Neural progenitor cell (in vitro differentiated cells): ENCODE data around the gene RNLS. TPM values are rescaled to one million over a fixed set of nuclear protein-coding genes. Genes with fewer than 3 reads are reported as not detected.

ENCODE experiments used
- DNase-seq: peaks from one replicate; pipeline ENCODE4 v3.0.0-alpha.2; 2016; ENCODE audit warnings: low spot score
- H2AFZ ChIP-seq: fragments of 200-600 bp; sonication (generic); replicated peaks from 2 replicates; pipeline ENCODE4 v1.6.1; 2016; ENCODE audit warnings: antibody characterized with exemption
- H3F3A ChIP-seq: fragments of 200-600 bp; sonication (generic); 2 replicates; pipeline ENCODE4 v1.6.1; 2016; ENCODE audit warnings: antibody characterized with exemption, low read depth
- H3K27ac ChIP-seq: fragments of 200-600 bp; sonication (generic); 2 replicates; pipeline ENCODE4 v1.5.1; 2016; ENCODE audit warnings: mild to moderate bottlenecking
- H3K27me3 ChIP-seq: fragments of 200-600 bp; sonication (generic); 2 replicates; pipeline ENCODE4 v1.6.1; 2016; ENCODE audit warnings: mild to moderate bottlenecking, moderate library complexity
- H3K36me3 ChIP-seq: fragments of 200-600 bp; sonication (generic); 2 replicates; pipeline ENCODE4 v1.5.1; 2016
- H3K4me1 ChIP-seq: fragments of 200-600 bp; sonication (generic); 2 replicates; pipeline ENCODE4 v1.6.1; 2016; ENCODE audit warnings: mixed run types
- H3K4me2 ChIP-seq: fragments of 200-600 bp; sonication (generic); 2 replicates; pipeline ENCODE4 v1.6.1; 2016
- H3K4me3 ChIP-seq: fragments of 200-600 bp; sonication (generic); 2 replicates; pipeline ENCODE4 v1.5.1; 2016
- H3K79me2 ChIP-seq: fragments of 200-600 bp; sonication (generic); 2 replicates; pipeline ENCODE4 v1.6.1; 2016; ENCODE audit warnings: low read depth
- H3K9ac ChIP-seq: fragments of 200-600 bp; sonication (generic); 2 replicates; pipeline ENCODE4 v1.6.1; 2016
- H3K9me3 ChIP-seq: fragments of 200-600 bp; sonication (generic); 2 replicates; pipeline ENCODE4 v1.5.1; 2016; ENCODE audit warnings: low read depth
- H4K20me1 ChIP-seq: fragments of 200-600 bp; sonication (generic); 2 replicates; pipeline ENCODE4 v1.6.1; 2016; ENCODE audit warnings: low read depth
- H3K27ac Mint-ChIP-seq: 3 replicates; pipeline ENCODE4 v1.8.0; 2021; ENCODE audit warnings: mixed read lengths
- H3K27me3 Mint-ChIP-seq: 2 replicates; pipeline ENCODE4 v1.8.0; 2022; ENCODE audit warnings: low read depth, mild to moderate bottlenecking, inconsistent platforms, moderate library complexity, mixed read lengths; ENCODE audit not compliant: insufficient read depth
- H3K36me3 Mint-ChIP-seq: 3 replicates; pipeline ENCODE4 v1.8.0; 2021; ENCODE audit warnings: mixed read lengths
- H3K4me1 Mint-ChIP-seq: 3 replicates; pipeline ENCODE4 v1.8.0; 2021; ENCODE audit warnings: mixed read lengths
- H3K4me3 Mint-ChIP-seq: 3 replicates; pipeline ENCODE4 v1.8.0; 2021; ENCODE audit warnings: mild to moderate bottlenecking, moderate library complexity, mixed read lengths
- H3K9me3 Mint-ChIP-seq: 3 replicates; pipeline ENCODE4 v1.8.0; 2020; ENCODE audit warnings: mixed read lengths
- EZH2 ChIP-seq: fragments of 200-600 bp; sonication (generic); IDR thresholded peaks from 2 replicates; pipeline ENCODE4 v1.6.1; 2017; ENCODE audit warnings: antibody characterized with exemption, mild to moderate bottlenecking, moderate library complexity
- EZH2phosphoT487 ChIP-seq: fragments of 200-600 bp; sonication (generic); IDR thresholded peaks from 2 replicates; pipeline ENCODE4 v1.6.1; 2017; ENCODE audit warnings: antibody characterized with exemption
- total RNA-seq: library from RNA; depleted of rRNA; stranded (reverse); fragments of >200 nt; gene quantifications from 2 replicates; pipeline ENCODE4 v1.2.3, GENCODE V29; 2015; ENCODE audit warnings: low replicate concordance
- TF ChIP-seq, protein P1 (sequence below): fragments of 200-600 bp; sonication (generic); IDR thresholded peaks from 2 replicates; pipeline ENCODE4 v1.5.1; 2017; ENCODE audit warnings: antibody characterized with exemption, mild to moderate bottlenecking

The RNLS gene
- total RNA-seq, 1 donor from 2014 or later = 9.1 TPM

DNA sequence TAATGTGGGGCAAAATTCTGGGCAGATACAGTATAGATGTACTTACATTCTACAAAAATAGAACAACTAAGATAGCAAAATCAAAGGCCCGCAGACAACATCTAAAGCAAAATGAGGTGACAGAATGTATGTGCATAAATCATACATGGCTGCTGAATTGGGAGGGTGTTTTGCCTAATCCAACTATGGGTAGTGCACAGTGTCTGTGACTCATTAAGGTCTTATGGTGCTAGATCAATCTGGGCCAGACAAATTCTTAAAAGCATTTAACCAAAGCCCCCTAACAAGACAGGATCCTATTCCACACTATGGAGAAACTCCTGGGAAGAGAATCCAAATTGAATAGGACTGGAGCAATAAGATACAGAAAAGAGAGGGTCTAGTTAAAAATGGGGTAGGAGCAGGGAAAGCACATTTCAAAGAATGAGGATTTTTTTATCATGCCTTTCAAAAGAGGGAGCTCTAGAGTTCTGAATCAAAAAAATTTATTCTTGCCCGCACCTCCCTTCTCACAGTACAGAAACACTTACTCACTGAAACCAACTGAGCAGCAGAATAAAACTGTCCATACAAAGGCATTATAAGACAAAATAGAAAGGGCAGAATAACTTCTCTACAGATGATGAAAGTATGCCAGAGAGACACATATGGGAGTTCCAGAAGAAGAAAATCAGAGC is 181.3 kb downstream of the RNLS start:
- Mint-ChIP-seq H3K36me3 (peaks cover 3% of the 10 kb centered on the region), H3K9me3 (peaks cover 16% of the 10 kb centered on the region), H3K27ac (no peak overlapping the region), H3K27me3 (no peaks in the 10 kb centered on the region), H3K4me3 (no peak overlapping the region), H3K4me1 (no peaks in the 10 kb centered on the region)
- Histone ChIP-seq H3F3A (no peaks in the 10 kb centered on the region), H2AFZ (no peak overlapping the region), H4K20me1 (no peaks in the 10 kb centered on the region), H3K27me3 (no peaks in the 10 kb centered on the region), H3K9me3 (peaks cover 11% of the 10 kb centered on the region), H3K4me3 (no peak overlapping the region), H3K4me2 (no peak overlapping the region), H3K9ac (no peak overlapping the region), H3K4me1 (no peaks in the 10 kb centered on the region), H3K79me2 (no peaks in the 10 kb centered on the region), H3K36me3 (no peaks in the 10 kb centered on the region), H3K27ac (no peak overlapping the region)
- TF ChIP-seq EZH2phosphoT487 = no peak
- TF ChIP-seq, protein P1, sequence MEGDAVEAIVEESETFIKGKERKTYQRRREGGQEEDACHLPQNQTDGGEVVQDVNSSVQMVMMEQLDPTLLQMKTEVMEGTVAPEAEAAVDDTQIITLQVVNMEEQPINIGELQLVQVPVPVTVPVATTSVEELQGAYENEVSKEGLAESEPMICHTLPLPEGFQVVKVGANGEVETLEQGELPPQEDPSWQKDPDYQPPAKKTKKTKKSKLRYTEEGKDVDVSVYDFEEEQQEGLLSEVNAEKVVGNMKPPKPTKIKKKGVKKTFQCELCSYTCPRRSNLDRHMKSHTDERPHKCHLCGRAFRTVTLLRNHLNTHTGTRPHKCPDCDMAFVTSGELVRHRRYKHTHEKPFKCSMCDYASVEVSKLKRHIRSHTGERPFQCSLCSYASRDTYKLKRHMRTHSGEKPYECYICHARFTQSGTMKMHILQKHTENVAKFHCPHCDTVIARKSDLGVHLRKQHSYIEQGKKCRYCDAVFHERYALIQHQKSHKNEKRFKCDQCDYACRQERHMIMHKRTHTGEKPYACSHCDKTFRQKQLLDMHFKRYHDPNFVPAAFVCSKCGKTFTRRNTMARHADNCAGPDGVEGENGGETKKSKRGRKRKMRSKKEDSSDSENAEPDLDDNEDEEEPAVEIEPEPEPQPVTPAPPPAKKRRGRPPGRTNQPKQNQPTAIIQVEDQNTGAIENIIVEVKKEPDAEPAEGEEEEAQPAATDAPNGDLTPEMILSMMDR = peak; percentile 18
- no peak for DNase-seq

DNA sequence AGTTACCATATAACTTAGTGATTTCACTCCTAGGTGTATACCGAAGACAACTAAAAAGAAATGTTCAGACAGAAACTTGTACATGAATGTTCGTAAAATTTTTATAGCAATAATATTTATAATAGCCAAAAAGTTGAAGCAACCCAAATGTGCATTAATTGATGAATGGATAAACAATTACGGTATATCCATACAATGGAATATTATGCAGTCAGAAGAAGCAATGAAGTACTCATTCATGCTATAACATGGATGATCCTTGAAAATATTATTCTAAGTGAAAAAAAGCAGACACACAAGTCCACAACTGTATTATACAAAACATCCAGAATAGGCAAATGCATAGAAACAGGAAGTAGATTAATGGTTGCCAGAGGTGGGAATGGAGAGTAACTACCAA is 183.9 kb downstream of the RNLS start:
- no peak for DNase-seq
- Histone ChIP-seq H3K4me3 (no peak overlapping the region), H3K4me2 (no peak overlapping the region), H2AFZ (no peak overlapping the region), H3K79me2 (no peaks in the 10 kb centered on the region), H3K9me3 (peaks cover 18% of the 10 kb centered on the region), H3K27ac (no peak overlapping the region), H3K36me3 (no peaks in the 10 kb centered on the region), H3K9ac (no peak overlapping the region), H3F3A (no peaks in the 10 kb centered on the region), H3K27me3 (no peaks in the 10 kb centered on the region), H4K20me1 (no peaks in the 10 kb centered on the region), H3K4me1 (no peaks in the 10 kb centered on the region)
- no peaks in the 10 kb centered on the region for H3K27me3 Mint-ChIP-seq
- H3K4me3 Mint-ChIP-seq = no peak overlapping the region
- H3K4me1 Mint-ChIP-seq = no peaks in the 10 kb centered on the region
- peaks cover 3% of the 10 kb centered on the region for H3K36me3 Mint-ChIP-seq
- TF ChIP-seq, protein P1 = no peak
- TF ChIP-seq EZH2phosphoT487 (no peak), EZH2 (no peak)
- H3K27ac Mint-ChIP-seq = no peak overlapping the region
- peaks cover 23% of the 10 kb centered on the region for H3K9me3 Mint-ChIP-seq

DNA sequence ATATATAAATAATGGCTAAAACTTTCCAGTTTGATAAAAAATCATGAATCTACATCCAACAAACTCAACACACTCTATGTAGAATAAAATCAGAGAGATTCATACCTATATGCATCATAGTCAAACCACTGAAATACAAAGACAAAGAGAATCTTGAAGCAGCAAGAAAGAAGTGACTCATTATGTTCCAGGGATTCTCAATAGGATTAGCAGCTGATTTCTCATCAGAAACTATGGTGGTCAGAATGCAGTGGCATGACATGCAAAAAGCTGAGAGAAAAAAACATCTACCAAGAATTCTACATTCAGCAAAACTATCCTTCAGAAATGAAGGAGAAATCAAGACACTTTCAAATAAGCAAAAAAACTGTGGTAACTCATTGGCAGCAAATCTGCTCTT is 187.4 kb downstream of the RNLS start:
- Histone ChIP-seq H2AFZ (no peak overlapping the region), H4K20me1 (no peaks in the 10 kb centered on the region), H3K36me3 (no peaks in the 10 kb centered on the region), H3K27me3 (no peaks in the 10 kb centered on the region), H3F3A (no peaks in the 10 kb centered on the region), H3K9ac (no peak overlapping the region), H3K4me1 (no peaks in the 10 kb centered on the region), H3K9me3 (peaks cover 18% of the 10 kb centered on the region), H3K27ac (no peak overlapping the region), H3K79me2 (no peaks in the 10 kb centered on the region), H3K4me3 (no peak overlapping the region), H3K4me2 (no peak overlapping the region)
- Mint-ChIP-seq H3K27me3 (no peaks in the 10 kb centered on the region), H3K9me3 (peaks cover 23% of the 10 kb centered on the region), H3K27ac (no peak overlapping the region), H3K4me1 (no peaks in the 10 kb centered on the region), H3K36me3 (peaks cover 3% of the 10 kb centered on the region), H3K4me3 (no peak overlapping the region)
- no peak for DNase-seq
- TF ChIP-seq, protein P1 = no peak
- TF ChIP-seq EZH2phosphoT487 (no peak), EZH2 (no peak)
